A549 (cell line): ENCODE data around the gene CCNQ.

Experiments used
- CEBPB ChIP-seq, 2 experiments: fragments of >200 bp in 1 of 2; sonication (Bioruptor Twin) in 1 of 2; formaldehyde crosslinking in 1 of 2; IDR thresholded peaks; 2 replicates each; pipeline ENCODE4 v1.6.1; 2012 to 2016
- CHD4 ChIP-seq: fragments of 200-600 bp; sonication (generic); IDR thresholded peaks from 2 replicates; pipeline ENCODE4 v1.6.1; 2016; ENCODE audit warnings: antibody characterized with exemption, mild to moderate bottlenecking, borderline replicate concordance
- MAX ChIP-seq: IDR thresholded peaks from 2 replicates; pipeline ENCODE4 v1.6.1; 2012
- NR3C1 ChIP-seq: fragments of >200 bp; sonication (Bioruptor Twin); formaldehyde crosslinking; IDR thresholded peaks from 3 replicates; pipeline ENCODE4 v1.6.1; 2017
- PHF8 ChIP-seq: fragments of 200-600 bp; sonication (generic); IDR thresholded peaks from 2 replicates; pipeline ENCODE4 v1.6.1; 2016; ENCODE audit warnings: low read depth, mild to moderate bottlenecking, antibody characterized with exemption, moderate library complexity, borderline replicate concordance
- POLR2A ChIP-seq: IDR thresholded peaks from 2 replicates; pipeline ENCODE4 v1.6.1; 2012; ENCODE audit warnings: mild to moderate bottlenecking, low read length
- RAD21 ChIP-seq, 2 experiments: fragments of >200 bp in 1 of 2; sonication (Bioruptor Twin) in 1 of 2; formaldehyde crosslinking in 1 of 2; IDR thresholded peaks in 1 of 2; conservative IDR thresholded peaks in 1 of 2; 2 replicates in 1 of 2; 3 replicates in 1 of 2; pipeline ENCODE4 v1.6.1; 2012 to 2018; ENCODE audit warnings: inconsistent platforms in 1 of 2
- RCOR1 ChIP-seq: fragments of 150-350 bp; IDR thresholded peaks from 2 replicates; pipeline ENCODE4 v1.6.1; 2014; ENCODE audit warnings: antibody characterized with exemption, low read length, low read depth
- SREBF2 ChIP-seq: fragments of 450-650 bp; IDR thresholded peaks from 2 replicates; pipeline ENCODE4 v1.6.1; 2014; ENCODE audit warnings: mild to moderate bottlenecking, moderate library complexity
- TF ChIP-seq, protein P1 (sequence below): fragments of >200 bp; sonication (Bioruptor Twin); formaldehyde crosslinking; IDR thresholded peaks from 3 replicates; pipeline ENCODE4 v1.5.1; 2016
- TF ChIP-seq, protein P2 (sequence below): fragments of 450-650 bp; IDR thresholded peaks from 2 replicates; pipeline ENCODE4 v1.6.1; 2014; ENCODE audit warnings: antibody characterized with exemption

- TF ChIP-seq, protein P1, sequence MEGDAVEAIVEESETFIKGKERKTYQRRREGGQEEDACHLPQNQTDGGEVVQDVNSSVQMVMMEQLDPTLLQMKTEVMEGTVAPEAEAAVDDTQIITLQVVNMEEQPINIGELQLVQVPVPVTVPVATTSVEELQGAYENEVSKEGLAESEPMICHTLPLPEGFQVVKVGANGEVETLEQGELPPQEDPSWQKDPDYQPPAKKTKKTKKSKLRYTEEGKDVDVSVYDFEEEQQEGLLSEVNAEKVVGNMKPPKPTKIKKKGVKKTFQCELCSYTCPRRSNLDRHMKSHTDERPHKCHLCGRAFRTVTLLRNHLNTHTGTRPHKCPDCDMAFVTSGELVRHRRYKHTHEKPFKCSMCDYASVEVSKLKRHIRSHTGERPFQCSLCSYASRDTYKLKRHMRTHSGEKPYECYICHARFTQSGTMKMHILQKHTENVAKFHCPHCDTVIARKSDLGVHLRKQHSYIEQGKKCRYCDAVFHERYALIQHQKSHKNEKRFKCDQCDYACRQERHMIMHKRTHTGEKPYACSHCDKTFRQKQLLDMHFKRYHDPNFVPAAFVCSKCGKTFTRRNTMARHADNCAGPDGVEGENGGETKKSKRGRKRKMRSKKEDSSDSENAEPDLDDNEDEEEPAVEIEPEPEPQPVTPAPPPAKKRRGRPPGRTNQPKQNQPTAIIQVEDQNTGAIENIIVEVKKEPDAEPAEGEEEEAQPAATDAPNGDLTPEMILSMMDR: no peak
- no peak for TF ChIP-seq NR3C1
- TF ChIP-seq PHF8: no peak
- TF ChIP-seq POLR2A: no peak
- TF ChIP-seq CHD4: no peak
- no peak for TF ChIP-seq RAD21 (conservative IDR thresholded peaks at IDR 0.05 in 1 of 2, IDR thresholded peaks at IDR 0.05 in 1 of 2)
- TF ChIP-seq CEBPB (IDR thresholded peaks at IDR 0.05): no peak
- TF ChIP-seq, protein P2, sequence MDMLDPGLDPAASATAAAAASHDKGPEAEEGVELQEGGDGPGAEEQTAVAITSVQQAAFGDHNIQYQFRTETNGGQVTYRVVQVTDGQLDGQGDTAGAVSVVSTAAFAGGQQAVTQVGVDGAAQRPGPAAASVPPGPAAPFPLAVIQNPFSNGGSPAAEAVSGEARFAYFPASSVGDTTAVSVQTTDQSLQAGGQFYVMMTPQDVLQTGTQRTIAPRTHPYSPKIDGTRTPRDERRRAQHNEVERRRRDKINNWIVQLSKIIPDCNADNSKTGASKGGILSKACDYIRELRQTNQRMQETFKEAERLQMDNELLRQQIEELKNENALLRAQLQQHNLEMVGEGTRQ: no peak
- TF ChIP-seq SREBF2: no peak
- no peak for TF ChIP-seq RCOR1
- no peak for TF ChIP-seq MAX
These were observed 38.5 kb downstream of the CCNQ start for GRCh38 chrX:153560466-153560865.
